HG03460 (cell line): ENCODE data around the gene C10orf95.
"Not testable (repeated sequence)": the region's sequence is repeated elsewhere in the genome, so short reads cannot be mapped to it uniquely, and the experiment has no call there.

ENCODE experiments used
- ATAC-seq: cut with Tn5 transposase; IDR thresholded peaks from one replicate; pipeline ENCODE4 v1.9.1; 2021; ENCODE audit not compliant: unreplicated experiment

The C10orf95 gene

DNA sequence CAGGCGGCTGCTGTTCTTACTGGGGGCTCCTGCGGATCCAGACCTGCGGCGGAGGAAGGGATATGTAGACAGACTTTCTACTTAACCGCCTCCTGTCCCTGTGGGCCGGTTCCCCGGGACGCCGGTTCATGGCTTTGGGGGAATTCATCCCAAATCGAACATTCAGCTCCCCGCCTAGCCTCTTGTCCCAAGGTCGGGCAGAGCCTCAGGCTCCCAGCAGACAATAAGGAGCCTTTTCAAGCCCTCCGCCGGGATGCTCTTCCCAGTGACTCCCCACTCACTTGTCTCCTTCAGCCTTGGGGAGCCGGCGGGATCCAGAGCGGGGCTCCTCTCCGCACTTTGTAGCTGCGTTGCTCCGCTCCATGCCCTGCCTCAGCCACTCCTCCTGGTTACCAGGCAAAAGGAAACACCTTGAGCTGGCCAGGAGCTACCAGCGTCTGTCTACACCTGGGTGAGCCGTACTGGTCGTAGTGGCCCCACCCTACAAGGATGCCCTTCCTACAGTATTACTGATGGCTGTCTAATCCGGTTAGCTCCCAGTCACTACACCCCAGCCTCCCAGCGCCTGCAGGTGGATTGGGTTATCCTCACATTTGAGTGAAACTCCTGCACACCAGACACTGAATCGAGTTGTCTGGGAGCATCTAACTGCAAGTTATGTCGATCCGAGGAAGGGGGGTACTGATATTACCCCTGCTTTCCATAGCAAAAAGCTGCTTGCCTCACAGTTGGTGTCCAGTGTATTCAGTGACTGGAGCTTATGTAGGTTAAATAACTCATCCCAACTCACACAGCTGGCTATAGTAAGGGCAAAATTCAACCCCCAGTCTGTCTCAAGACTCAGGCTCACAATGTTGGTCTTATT lies at the start of gene C10orf95:
TSS of gene C10orf95 (minus strand) at position 439 of the 865 bp plus-strand sequence. CDS start 450 bp downstream, outside the sequence.
- ATAC-seq = no peak

- ATAC-seq = not testable (repeated sequence)
Observed at GRCh38 chr10:102500686-102501085, 49.3 kb upstream of the C10orf95 start.

GRCh38 chr10:102499356-102499755 lies 48.0 kb upstream of the C10orf95 start:
- no peak for ATAC-seq

DNA sequence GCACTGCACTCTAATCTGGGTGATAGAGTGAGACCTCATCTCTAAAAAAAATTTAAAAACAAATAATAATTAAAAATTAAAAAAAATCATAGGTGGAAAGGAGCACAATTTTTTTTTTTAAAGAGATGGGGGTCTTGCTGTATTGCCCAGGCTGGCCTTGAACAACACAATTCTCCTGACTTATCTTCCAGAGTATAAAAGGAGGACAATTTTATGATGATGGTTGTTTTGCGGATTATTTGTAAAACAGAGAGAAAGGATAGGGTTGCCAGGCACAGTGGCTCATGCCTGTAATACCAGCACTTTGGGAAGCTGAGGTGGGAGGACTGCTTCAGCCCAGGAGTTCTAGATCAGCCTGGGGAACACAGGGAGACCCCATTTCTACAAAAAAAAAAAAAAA lies 46.2 kb upstream of the C10orf95 start:
- ATAC-seq = no peak

DNA sequence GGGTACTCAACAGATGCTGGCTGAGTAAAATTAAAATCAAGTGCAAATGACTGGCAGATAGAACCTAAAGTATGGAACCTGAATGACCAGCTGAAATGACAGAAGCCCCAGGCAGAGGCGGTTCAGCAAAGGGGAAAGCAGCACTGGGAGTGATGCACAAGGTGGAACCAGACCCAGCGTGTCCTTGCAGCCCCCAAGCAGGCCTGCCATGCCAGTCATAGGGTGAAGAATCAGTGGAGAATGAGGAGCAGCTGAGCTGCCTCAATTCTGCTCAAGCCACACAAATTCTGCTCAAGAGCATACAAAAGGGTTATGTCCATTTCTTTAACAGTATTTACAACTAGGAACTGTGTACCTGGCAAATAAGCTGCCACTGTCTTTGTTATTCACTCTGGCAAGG lies 42.4 kb upstream of the C10orf95 start:
- no peak for ATAC-seq

DNA sequence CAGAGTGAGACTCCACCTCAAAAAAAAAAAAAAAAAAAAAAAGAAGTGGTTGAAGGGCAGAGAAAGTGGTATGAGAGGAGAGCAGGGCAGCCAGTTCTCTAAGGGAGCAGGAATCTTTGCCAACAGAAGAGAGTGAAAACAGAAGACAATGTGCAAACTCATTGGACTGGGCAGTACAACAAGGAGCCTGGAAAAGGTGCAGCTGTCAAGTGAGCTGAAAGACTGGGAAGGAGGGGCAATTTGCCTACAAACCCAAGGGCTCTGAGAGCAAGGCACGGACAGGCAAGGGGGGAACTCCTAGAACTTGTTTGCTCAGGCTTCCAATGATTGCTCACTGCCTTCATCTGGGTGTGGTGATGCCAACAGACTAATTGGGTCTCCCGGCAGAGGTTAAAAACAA lies 41.6 kb upstream of the C10orf95 start:
- no peak for ATAC-seq

DNA sequence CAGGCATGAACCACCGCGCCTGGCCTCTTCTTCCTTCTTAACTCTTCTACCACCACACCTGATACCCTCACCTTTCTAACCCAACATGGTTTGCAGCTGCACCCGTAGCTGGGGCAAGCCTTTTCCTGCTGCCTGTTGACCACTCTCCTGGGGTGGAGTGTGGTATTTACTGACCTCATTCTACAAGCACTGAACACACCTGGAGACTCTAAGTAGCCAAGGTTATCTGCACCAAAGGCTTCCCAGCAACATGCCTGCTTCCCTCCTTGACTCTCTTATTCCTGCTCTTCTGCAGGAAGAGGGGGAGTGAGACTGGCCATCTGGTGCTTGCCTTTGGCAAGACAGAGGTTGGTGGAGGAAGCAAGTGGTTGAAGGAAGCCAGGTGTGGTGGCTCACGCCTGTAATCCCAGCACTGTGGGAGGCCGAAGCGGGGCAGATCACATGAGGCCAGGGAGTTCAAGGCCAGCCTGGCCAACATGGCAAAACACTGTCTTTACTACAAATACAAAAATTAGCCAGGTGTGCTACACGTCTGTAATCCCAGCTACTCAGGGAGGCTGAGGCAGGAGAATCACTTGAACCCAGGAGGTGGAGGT lies 41.1 kb upstream of the C10orf95 start:
- ATAC-seq = no peak

DNA sequence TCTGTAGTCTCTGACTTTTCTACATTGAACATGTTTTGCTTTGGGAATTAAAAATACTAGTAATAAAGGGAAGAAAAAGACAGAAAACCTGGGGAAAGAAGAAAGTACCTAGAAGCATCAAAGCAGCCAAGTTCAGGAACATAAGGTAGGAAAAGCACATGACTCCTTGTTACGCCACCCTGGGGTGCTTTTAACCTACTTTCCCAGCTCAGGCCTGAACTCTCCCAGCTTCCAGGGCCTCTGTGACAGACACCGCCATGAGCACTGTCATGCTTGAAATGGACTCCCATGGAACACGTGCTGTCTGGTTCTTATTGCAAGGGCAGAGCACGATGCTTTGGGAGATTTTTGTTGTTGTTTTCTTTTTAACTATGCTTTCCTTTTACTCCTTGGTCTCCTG lies 39.8 kb upstream of the C10orf95 start:
- ATAC-seq = no peak

GRCh38 chr10:102485093-102485784 lies 33.9 kb upstream of the C10orf95 start:
- no peak for ATAC-seq

DNA sequence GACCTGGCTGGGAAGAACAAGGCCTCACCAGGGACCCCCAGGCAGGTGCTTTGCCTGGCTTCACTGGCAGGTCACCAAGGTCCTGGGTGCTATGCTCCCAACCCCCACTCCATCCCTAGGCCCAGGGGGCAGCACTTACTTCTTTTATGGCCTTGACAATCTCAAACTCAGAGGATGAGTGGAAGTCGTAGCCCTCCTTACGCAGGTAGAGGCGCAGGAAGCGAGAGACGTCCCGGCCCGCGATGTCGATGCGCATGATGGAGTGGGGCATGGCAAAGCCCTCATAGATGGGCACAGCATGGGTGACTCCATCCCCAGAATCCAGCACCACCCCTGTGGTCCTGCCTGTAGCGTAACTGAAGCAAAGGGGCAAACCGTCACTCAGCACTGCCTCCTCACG lies 32.7 kb upstream of the C10orf95 start:
- ATAC-seq = no peak

GRCh38 chr10:102480396-102480795 lies 29.1 kb upstream of the C10orf95 start:
- ATAC-seq = no peak

- ATAC-seq = no peak
Observed at GRCh38 chr10:102479651-102480050, 28.3 kb upstream of the C10orf95 start.

GRCh38 chr10:102476466-102477141 lies 25.3 kb upstream of the C10orf95 start:
- no peak for ATAC-seq

DNA sequence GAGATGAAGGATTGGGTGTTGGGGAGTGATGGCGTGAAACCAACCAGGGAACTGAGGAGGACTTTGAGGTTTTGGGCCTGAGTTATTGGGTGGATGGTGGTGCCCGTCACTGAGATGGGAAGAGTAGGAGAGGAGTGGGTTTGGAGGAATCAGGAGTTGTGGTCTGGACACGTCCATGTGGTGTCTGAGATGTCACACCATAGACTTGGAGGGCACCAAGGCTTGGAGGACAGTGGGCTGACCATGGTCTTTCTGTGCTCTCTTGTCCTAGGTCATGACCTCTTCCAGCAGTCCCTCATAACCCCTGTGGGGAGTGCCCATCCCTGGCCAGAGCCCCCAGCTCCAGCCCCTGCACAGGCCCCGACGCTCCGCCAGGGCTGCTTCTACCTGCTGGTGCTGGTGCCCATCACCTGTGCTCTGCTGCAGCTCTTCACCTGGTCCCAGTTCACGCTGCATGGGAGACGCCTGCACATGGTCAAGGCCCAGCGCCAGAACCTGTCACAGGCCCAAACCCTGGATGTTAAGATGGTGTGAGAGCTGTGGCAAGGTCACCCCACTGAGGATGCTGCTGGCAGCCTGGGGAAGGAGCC lies 24.2 kb upstream of the C10orf95 start:
- no peak for ATAC-seq

DNA sequence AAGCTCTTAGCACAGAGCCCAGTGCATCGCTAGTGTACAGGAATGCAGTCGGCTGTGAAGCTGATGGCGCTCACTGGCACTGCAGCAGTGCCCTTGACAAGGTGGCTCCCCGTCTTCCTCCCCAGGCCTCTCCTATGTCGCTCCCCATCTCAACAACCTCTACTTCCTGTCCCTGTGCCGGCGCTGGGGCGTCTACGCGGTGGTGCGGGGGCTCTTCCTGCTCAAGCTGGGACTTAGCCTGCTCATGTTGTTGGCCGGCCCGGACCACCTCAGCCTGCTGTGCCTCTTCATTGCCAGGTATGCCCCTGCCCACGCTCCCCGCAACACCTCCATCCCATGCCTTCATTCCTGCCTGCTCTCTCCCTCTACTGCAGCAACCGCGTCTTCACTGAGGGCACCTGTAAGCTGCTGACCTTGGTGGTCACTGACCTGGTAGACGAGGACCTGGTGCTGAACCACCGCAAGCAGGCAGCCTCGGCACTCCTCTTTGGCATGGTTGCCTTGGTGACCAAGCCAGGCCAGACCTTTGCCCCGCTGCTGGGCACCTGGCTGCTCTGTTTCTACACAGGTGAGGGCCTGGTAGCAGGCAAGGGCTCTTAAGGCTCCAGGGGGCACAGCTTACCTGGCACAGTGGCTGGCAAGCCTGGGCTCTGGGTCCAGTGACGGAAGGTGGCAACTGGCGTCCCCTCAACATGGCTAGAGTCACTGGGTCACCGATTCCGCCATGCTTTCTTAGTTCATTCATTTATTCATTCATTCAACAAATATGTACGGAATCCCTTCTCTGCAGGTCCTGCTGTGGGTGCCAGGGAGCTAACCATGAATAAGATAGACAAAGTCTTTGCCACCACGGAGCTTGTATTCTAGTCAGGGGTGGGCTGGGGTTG lies 22.3 kb upstream of the C10orf95 start:
- no peak for ATAC-seq

- no peak for ATAC-seq
Observed at GRCh38 chr10:102470579-102471546, 19.5 kb upstream of the C10orf95 start.

DNA sequence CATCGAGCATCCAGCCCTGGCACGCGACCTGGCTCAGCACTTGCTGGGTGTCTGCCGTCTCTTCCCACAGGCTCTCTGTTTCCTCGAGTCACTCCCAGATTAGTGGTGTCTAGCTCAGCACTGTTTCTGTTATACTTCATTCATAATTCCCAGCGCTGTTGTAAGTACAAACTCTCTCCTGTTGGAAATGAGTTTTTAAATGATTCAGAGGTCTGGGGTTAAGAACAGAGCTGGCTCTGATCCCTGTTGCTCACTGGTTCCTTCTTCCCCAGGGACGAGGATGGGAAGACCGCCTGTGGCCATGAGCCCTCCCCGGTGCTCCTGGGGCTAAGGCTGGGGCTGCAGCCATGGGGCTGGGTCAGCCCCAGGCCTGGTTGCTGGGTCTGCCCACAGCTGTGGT lies 17.3 kb upstream of the C10orf95 start:
- no peak for ATAC-seq

GRCh38 chr10:102467971-102468438 lies 16.7 kb upstream of the C10orf95 start:
- no peak for ATAC-seq

GRCh38 chr10:102467318-102467717 lies 16.0 kb upstream of the C10orf95 start:
- no peak for ATAC-seq
